ENCODE results near the gene ARHGAP44.
A peak's percentile ranks its signal among the peaks of the same experiment; 100 is the strongest.

ARHGAP44 gene

GRCh38 chr17:13003454-13003851 lies 214.2 kb downstream of the ARHGAP44 start:
- 90 to 97% methylated on average over 7 to 8 of the region's 9 CpGs for WGBS, 2 experiments (ENCODE audit: insufficient coverage in 2 of 2)
- Histone ChIP-seq H3K4me1 (ENCODE audit: control insufficient read depth, insufficient read depth, low read length, poor library complexity, severe bottlenecking) (no peaks in the 10 kb centered on the region), H3K9me3 (ENCODE audit: control insufficient read depth, low read length) (no peaks in the 10 kb centered on the region), H3K4me3 (ENCODE audit: extremely low read depth, insufficient read depth, low read length, poor library complexity, severe bottlenecking) (no peak overlapping the region), H3K27ac (ENCODE audit: low read depth, low read length, severe bottlenecking) (no peak overlapping the region), H3K36me3 (ENCODE audit: control insufficient read depth, insufficient read depth, low read length) (peaks cover 91% of the 10 kb centered on the region)

DNA sequence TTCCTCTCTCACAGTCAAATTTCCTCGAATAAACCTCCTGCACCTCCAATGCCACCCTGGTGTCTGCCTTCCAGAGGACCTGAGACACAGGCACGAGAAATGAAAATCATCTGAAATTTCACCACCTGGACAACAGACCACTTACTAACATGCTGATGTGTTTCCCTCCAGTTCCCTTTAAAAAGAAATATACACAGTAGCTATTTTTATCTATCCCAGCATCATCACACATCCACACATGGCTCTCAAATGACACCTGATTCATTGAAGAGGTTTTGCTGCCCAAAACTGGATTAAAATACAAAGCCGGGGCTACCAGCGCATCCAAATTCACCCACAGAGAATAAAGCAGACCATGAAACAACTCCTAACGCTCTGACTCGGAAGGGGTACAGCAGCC lies 214.6 kb downstream of the ARHGAP44 start:
- Histone ChIP-seq H3K4me3 (ENCODE audit: extremely low read depth, insufficient read depth, low read length, poor library complexity, severe bottlenecking) (no peak overlapping the region), H3K27ac (ENCODE audit: low read depth, low read length, severe bottlenecking) (no peak overlapping the region), H3K36me3 (ENCODE audit: control insufficient read depth, insufficient read depth, low read length) (peaks cover 89% of the 10 kb centered on the region), H3K4me1 (ENCODE audit: control insufficient read depth, insufficient read depth, low read length, poor library complexity, severe bottlenecking) (no peaks in the 10 kb centered on the region), H3K9me3 (ENCODE audit: control insufficient read depth, low read length) (no peaks in the 10 kb centered on the region)
- 90 to 94% methylated on average over 2 to 3 of the region's 6 CpGs for WGBS, 2 experiments (ENCODE audit: insufficient coverage in 2 of 2)

GRCh38 chr17:13004336-13004735 lies 215.0 kb downstream of the ARHGAP44 start:
- Histone ChIP-seq H3K4me1 (ENCODE audit: control insufficient read depth, insufficient read depth, low read length, poor library complexity, severe bottlenecking) (no peaks in the 10 kb centered on the region), H3K36me3 (ENCODE audit: control insufficient read depth, insufficient read depth, low read length) (peaks cover 85% of the 10 kb centered on the region), H3K4me3 (ENCODE audit: extremely low read depth, insufficient read depth, low read length, poor library complexity, severe bottlenecking) (no peak overlapping the region), H3K9me3 (ENCODE audit: control insufficient read depth, low read length) (no peaks in the 10 kb centered on the region), H3K27ac (ENCODE audit: low read depth, low read length, severe bottlenecking) (no peak overlapping the region)
- WGBS, 2 experiments (ENCODE audit: insufficient coverage in 2 of 2) = 95% methylated on average over 2 of the region's 4 CpGs; no CpG with 5 or more reads in 1 of the 2 experiments

DNA sequence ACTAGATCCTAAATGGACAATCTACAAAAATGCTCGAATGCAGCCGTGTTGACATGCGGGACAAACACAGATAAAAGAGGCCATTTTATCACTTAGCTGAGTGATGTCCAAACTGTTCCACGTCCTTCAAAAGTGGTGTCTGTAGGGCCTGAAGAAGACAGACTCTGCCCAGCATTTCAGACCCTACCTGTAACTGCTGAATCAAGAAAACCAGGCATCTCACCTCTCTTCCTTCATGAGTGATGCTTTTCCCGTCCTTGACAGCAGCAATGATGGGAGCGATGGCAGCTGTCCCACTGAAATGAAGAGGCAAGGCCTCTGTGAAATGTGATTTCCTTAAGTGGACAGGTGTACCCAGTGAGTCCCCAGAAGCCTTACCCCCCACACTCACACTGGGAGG lies 216.2 kb downstream of the ARHGAP44 start:
- Histone ChIP-seq H3K4me3 (ENCODE audit: extremely low read depth, insufficient read depth, low read length, poor library complexity, severe bottlenecking) (no peak overlapping the region), H3K36me3 (ENCODE audit: control insufficient read depth, insufficient read depth, low read length) (peaks cover 85% of the 10 kb centered on the region), H3K27ac (ENCODE audit: low read depth, low read length, severe bottlenecking) (no peak overlapping the region), H3K4me1 (ENCODE audit: control insufficient read depth, insufficient read depth, low read length, poor library complexity, severe bottlenecking) (no peaks in the 10 kb centered on the region), H3K9me3 (ENCODE audit: control insufficient read depth, low read length) (no peaks in the 10 kb centered on the region)
- WGBS, 2 experiments (ENCODE audit: insufficient coverage in 2 of 2) = 93 to 100% methylated on average over 4 to 5 of the region's 6 CpGs

- H3K27ac ChIP-seq (ENCODE audit: low read depth, low read length, severe bottlenecking) = no peak overlapping the region
- H3K36me3 ChIP-seq (ENCODE audit: control insufficient read depth, insufficient read depth, low read length) = peaks cover 87% of the 10 kb centered on the region
- WGBS, 2 experiments (ENCODE audit: insufficient coverage in 2 of 2) = 97 to 99% methylated on average over 6 to 7 of the region's 8 CpGs
These were observed 219.2 kb downstream of the ARHGAP44 start for GRCh38 chr17:13008461-13008860.

GRCh38 chr17:13010959-13011358 lies 221.7 kb downstream of the ARHGAP44 start:
- Histone ChIP-seq H3K4me1 (ENCODE audit: control insufficient read depth, insufficient read depth, low read length, poor library complexity, severe bottlenecking) (no peaks in the 10 kb centered on the region), H3K9me3 (ENCODE audit: control insufficient read depth, low read length) (no peaks in the 10 kb centered on the region), H3K4me3 (ENCODE audit: extremely low read depth, insufficient read depth, low read length, poor library complexity, severe bottlenecking) (no peak overlapping the region), H3K36me3 (ENCODE audit: control insufficient read depth, insufficient read depth, low read length) (peaks cover 89% of the 10 kb centered on the region), H3K27ac (ENCODE audit: low read depth, low read length, severe bottlenecking) (no peak overlapping the region)
- 95 to 99% methylated on average over 7 of the region's 7 CpGs for WGBS, 2 experiments (ENCODE audit: insufficient coverage in 2 of 2)

More at GRCh38 chr17:13008461-13008860, 219.2 kb downstream of the ARHGAP44 start:
- H3K9me3 ChIP-seq (ENCODE audit: control insufficient read depth, low read length) = no peaks in the 10 kb centered on the region
- H3K4me1 ChIP-seq (ENCODE audit: control insufficient read depth, insufficient read depth, low read length, poor library complexity, severe bottlenecking) = no peaks in the 10 kb centered on the region
- H3K4me3 ChIP-seq (ENCODE audit: extremely low read depth, insufficient read depth, low read length, poor library complexity, severe bottlenecking) = no peak overlapping the region

DNA sequence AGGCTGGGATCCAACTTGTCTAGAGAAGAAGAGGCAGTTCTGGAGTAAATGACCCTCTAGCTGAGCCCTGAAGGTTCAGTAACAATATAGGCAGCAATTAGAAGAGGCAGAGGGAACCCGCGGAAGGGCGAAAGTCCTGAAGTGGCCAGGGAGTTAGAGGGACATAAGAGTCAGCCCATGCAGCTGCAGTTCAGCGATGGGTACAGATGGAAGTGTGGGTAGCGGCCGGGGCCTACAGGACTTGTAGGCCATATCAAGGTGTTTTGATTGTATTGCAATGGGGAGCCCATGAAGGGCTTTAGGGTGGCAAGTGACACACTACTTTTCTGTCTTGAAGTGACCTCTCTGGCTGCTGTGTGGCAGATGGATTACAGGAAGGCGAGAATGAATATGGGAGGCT lies 225.5 kb downstream of the ARHGAP44 start:
- Histone ChIP-seq H3K36me3 (ENCODE audit: control insufficient read depth, insufficient read depth, low read length) (peaks cover 67% of the 10 kb centered on the region), H3K4me3 (ENCODE audit: extremely low read depth, insufficient read depth, low read length, poor library complexity, severe bottlenecking) (no peak overlapping the region), H3K9me3 (ENCODE audit: control insufficient read depth, low read length) (no peaks in the 10 kb centered on the region), H3K4me1 (ENCODE audit: control insufficient read depth, insufficient read depth, low read length, poor library complexity, severe bottlenecking) (peaks cover 9% of the 10 kb centered on the region), H3K27ac (ENCODE audit: low read depth, low read length, severe bottlenecking) (no peak overlapping the region)
- WGBS, 2 experiments (ENCODE audit: insufficient coverage in 2 of 2) = 94 to 95% methylated on average over 7 of the region's 7 CpGs

GRCh38 chr17:13016881-13017654 lies 227.8 kb downstream of the ARHGAP44 start:
- H3K4me1 ChIP-seq (ENCODE audit: control insufficient read depth, insufficient read depth, low read length, poor library complexity, severe bottlenecking) = peaks cover 9% of the 10 kb centered on the region
- H3K4me3 ChIP-seq (ENCODE audit: extremely low read depth, insufficient read depth, low read length, poor library complexity, severe bottlenecking) = peak overlapping the region; percentile 95
- H3K36me3 ChIP-seq (ENCODE audit: control insufficient read depth, insufficient read depth, low read length) = peaks cover 44% of the 10 kb centered on the region
- WGBS, 2 experiments (ENCODE audit: insufficient coverage in 2 of 2) = 28 to 35% methylated on average over 14 to 15 of the region's 21 CpGs
- H3K9me3 ChIP-seq (ENCODE audit: control insufficient read depth, low read length) = no peaks in the 10 kb centered on the region
- H3K27ac ChIP-seq (ENCODE audit: low read depth, low read length, severe bottlenecking) = peak overlapping the region; percentile 73

- Histone ChIP-seq H3K36me3 (ENCODE audit: control insufficient read depth, insufficient read depth, low read length) (peaks cover 36% of the 10 kb centered on the region), H3K4me1 (ENCODE audit: control insufficient read depth, insufficient read depth, low read length, poor library complexity, severe bottlenecking) (peaks cover 9% of the 10 kb centered on the region), H3K4me3 (ENCODE audit: extremely low read depth, insufficient read depth, low read length, poor library complexity, severe bottlenecking) (peak within 1 kb of the TSS; percentile 95), H3K27ac (ENCODE audit: low read depth, low read length, severe bottlenecking) (peak within 1 kb of the TSS; percentile 77), H3K9me3 (ENCODE audit: control insufficient read depth, low read length) (no peaks in the 10 kb centered on the region)
- whole genome bisulfite sequencing, 2 experiments (ENCODE audit: insufficient coverage in 2 of 2) = 0% methylated on average over 66 to 69 of the region's 79 CpGs
These were observed 228.6 kb downstream of the ARHGAP44 start, which contains the start of gene ELAC2 for GRCh38 chr17:13017655-13018459. Gene ELAC2, minus strand, starts transcription at chr17:13018027. Its CDS starts 80 bp downstream, at chr17:13017947.

- Histone ChIP-seq H3K4me1 (ENCODE audit: control insufficient read depth, insufficient read depth, low read length, poor library complexity, severe bottlenecking) (peaks cover 4% of the 10 kb centered on the region), H3K27ac (ENCODE audit: low read depth, low read length, severe bottlenecking) (no peak overlapping the region), H3K4me3 (ENCODE audit: extremely low read depth, insufficient read depth, low read length, poor library complexity, severe bottlenecking) (no peak overlapping the region), H3K9me3 (ENCODE audit: control insufficient read depth, low read length) (no peaks in the 10 kb centered on the region), H3K36me3 (ENCODE audit: control insufficient read depth, insufficient read depth, low read length) (no peaks in the 10 kb centered on the region)
- 90 to 96% methylated on average over 3 to 4 of the region's 6 CpGs for WGBS, 2 experiments (ENCODE audit: insufficient coverage in 2 of 2)
These were observed 234.7 kb downstream of the ARHGAP44 start for GRCh38 chr17:13024016-13024415.
